Stimulated activated memory B cell treated with anti-CD40 and anti-IgM and Interleukin-4, amounts not matched to agents 10 μg/mL and 1 μg/mL and 100 μg/mL, for 72 hours (primary cell): Measurements from ENCODE around the gene SLC6A12.
A peak's percentile ranks its signal among the peaks of the same experiment; 100 is the strongest.

Source experiments
- ATAC-seq: fragments of 150-1000 bp; cut with Tn5 transposase; 2 replicates; pipeline ENCODE4 v1.10.0; 2021
- H3K27ac Mint-ChIP-seq: one replicate; pipeline ENCODE4 v1.8.0; 2022; ENCODE audit warnings: mild to moderate bottlenecking, mixed read lengths
- H3K27me3 Mint-ChIP-seq: one replicate; pipeline ENCODE4 v1.8.0; 2022; ENCODE audit warnings: mixed read lengths
- H3K36me3 Mint-ChIP-seq: one replicate; pipeline ENCODE4 v1.8.0; 2022; ENCODE audit warnings: mixed read lengths
- H3K4me1 Mint-ChIP-seq: one replicate; pipeline ENCODE4 v1.8.0; 2022; ENCODE audit warnings: mixed read lengths
- H3K4me3 Mint-ChIP-seq: one replicate; pipeline ENCODE4 v1.8.0; 2022; ENCODE audit warnings: mild to moderate bottlenecking, moderate library complexity, mixed read lengths
- H3K9me3 Mint-ChIP-seq: one replicate; pipeline ENCODE4 v1.8.0; 2022; ENCODE audit warnings: mixed read lengths

SLC6A12 gene

GRCh38 chr12:186006-186625, 27.8 kb downstream of the SLC6A12 start:
- H3K27me3 Mint-ChIP-seq = peaks cover 62% of the 10 kb centered on the region
- no peaks in the 10 kb centered on the region for H3K36me3 Mint-ChIP-seq
- H3K4me3 Mint-ChIP-seq = no peak overlapping the region
- no peaks in the 10 kb centered on the region for H3K4me1 Mint-ChIP-seq
- H3K27ac Mint-ChIP-seq = no peak overlapping the region
- H3K9me3 Mint-ChIP-seq = no peaks in the 10 kb centered on the region
- no peak for ATAC-seq

GRCh38 chr12:185576-185955, 28.4 kb downstream of the SLC6A12 start:
- H3K36me3 Mint-ChIP-seq = no peaks in the 10 kb centered on the region
- H3K4me1 Mint-ChIP-seq = peaks cover under 1% of the 10 kb centered on the region
- no peak for ATAC-seq
- H3K9me3 Mint-ChIP-seq = no peaks in the 10 kb centered on the region
- H3K4me3 Mint-ChIP-seq = no peak overlapping the region
- H3K27ac Mint-ChIP-seq = no peak overlapping the region
- H3K27me3 Mint-ChIP-seq = peaks cover 62% of the 10 kb centered on the region

DNA sequence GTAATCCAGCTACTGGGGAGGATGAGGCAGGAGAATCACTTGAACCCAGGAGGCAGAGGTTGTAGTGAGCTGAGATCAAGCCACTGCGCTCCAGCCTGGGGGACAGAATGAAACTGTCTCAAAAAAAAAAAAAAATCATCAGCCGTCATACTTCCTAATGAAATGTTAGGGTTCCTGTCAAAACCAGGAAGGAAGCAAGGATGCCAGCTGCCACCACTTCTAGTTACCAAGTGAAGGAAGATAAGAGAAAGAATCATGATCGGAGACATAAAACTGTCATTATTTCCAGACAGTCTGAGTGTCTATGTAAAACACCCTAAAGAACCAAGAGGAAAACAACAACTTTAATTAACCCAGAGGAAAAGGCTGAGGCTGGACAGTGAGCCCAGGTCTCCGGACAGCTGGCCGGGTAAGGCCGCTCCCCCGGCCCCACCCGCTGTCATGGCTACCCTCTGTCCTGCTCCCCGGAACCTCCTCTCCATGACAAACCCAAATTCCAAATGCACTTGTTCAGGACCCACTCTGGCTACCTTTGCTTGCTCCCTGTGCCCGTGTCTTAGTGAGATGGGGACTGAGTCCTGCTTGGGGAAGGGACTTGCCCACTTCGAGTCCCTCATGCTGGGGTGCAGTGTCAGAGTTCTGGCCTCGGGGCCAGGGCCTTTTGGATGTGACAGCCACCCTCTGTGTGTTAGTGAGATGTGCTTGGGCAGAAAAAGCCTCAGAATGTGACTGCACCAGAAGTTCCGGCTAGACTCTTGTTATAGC, 29.0 kb downstream of the SLC6A12 start:
- H3K4me1 Mint-ChIP-seq = peaks cover 6% of the 10 kb centered on the region
- no peak overlapping the region for H3K27ac Mint-ChIP-seq
- H3K4me3 Mint-ChIP-seq = no peak overlapping the region
- peaks cover 63% of the 10 kb centered on the region for H3K27me3 Mint-ChIP-seq
- H3K36me3 Mint-ChIP-seq = no peaks in the 10 kb centered on the region
- no peak for ATAC-seq
- H3K9me3 Mint-ChIP-seq = no peaks in the 10 kb centered on the region

DNA sequence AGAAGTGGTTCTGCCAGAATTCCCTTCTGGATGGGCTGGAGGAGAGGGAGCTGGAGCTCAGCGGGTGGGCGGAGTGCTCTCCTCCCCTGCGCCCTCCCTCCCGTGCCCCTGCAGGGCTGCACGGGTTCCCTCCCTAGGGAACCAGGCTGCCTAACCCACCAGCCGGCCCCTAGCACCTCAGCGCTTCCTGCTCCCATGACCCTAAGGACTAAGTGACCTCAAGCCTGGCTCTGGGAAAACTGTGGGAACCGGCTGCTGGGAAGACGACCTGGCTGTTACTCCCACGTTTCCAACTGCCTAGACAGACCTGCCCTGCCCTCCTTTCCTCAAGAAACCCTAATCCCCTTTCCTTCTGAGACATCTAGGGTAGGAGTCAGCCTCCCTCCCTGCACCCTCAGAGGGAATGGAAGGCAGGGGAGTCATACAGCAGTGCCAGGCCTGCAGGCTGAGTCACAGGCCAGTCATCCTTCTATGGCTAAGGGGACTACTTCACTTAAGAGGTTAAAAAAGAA, 31.5 kb downstream of the SLC6A12 start:
- peaks cover 8% of the 10 kb centered on the region for H3K4me1 Mint-ChIP-seq
- H3K36me3 Mint-ChIP-seq = no peaks in the 10 kb centered on the region
- peaks cover 70% of the 10 kb centered on the region for H3K27me3 Mint-ChIP-seq
- no peak overlapping the region for H3K4me3 Mint-ChIP-seq
- no peak for ATAC-seq
- H3K9me3 Mint-ChIP-seq = no peaks in the 10 kb centered on the region
- H3K27ac Mint-ChIP-seq = no peak overlapping the region

DNA sequence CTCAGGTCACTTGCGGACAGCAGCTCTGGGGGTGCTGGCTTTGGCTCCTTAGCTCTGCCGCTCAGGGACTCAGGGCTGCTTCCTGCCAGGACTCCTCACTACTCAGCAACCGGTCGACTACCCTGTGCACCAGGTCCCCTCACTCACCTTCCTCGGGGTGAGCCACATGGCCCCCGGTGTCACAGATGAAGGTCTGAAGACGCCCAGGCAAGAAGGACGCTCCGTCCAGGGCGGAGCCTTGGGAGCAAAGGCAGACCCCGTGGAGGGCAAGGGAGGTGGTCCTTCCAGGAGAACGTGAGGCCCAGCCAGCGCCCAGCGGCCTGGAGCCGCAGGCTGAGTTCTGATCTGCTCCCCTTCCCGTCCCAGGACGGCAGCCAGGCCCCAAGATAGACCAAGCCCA, 32.0 kb downstream of the SLC6A12 start:
- no peaks in the 10 kb centered on the region for H3K36me3 Mint-ChIP-seq
- ATAC-seq = no peak
- H3K9me3 Mint-ChIP-seq = no peaks in the 10 kb centered on the region
- peaks cover 8% of the 10 kb centered on the region for H3K4me1 Mint-ChIP-seq
- H3K27ac Mint-ChIP-seq = no peak overlapping the region
- no peak overlapping the region for H3K4me3 Mint-ChIP-seq
- peaks cover 70% of the 10 kb centered on the region for H3K27me3 Mint-ChIP-seq

DNA sequence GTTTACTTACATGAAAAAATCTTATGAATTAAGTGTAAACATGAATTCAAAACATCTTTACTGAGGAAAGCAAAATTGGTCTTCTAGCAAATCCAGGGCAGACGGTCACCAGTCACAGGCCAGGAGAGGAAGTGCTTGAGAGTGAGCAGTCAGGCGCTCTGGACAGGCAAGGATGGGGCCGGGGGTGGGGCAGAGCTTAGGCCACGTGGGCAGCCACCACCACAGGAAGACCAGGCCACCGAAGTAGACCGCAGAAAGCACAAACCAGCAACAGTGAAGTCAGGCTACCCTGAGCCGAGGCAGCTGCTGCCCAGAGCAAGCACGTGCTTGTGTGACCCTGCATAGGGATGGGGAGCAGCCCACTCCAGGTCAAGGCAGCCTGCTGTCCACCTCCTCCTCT, 33.5 kb downstream of the SLC6A12 start:
- H3K4me1 Mint-ChIP-seq = peaks cover 8% of the 10 kb centered on the region
- H3K4me3 Mint-ChIP-seq = no peak overlapping the region
- H3K27ac Mint-ChIP-seq = no peak overlapping the region
- no peaks in the 10 kb centered on the region for H3K36me3 Mint-ChIP-seq
- ATAC-seq = peak; percentile 44
- no peaks in the 10 kb centered on the region for H3K9me3 Mint-ChIP-seq
- peaks cover 60% of the 10 kb centered on the region for H3K27me3 Mint-ChIP-seq

DNA sequence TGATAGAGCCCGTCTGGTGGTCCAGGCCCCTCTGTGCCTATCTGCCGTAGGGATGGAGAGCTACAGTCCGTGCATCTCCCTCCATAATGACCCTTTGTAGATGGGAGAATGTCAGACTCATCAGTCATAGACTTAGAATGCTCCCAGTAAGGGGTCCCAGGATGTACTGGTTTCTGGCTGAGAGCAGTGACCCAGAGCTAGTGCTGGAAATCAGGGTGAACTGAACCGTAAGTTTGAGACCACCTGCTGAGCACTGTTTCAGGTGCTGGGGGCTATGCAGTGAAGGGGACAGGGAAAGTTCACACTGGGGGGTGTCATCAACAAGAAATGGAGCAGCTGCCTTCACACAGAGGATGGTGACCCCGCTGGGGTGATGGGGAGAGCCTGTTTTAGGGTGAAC, 34.1 kb downstream of the SLC6A12 start:
- Mint-ChIP-seq H3K4me1 (peaks cover 8% of the 10 kb centered on the region), H3K9me3 (no peaks in the 10 kb centered on the region), H3K4me3 (no peak overlapping the region), H3K27ac (no peak overlapping the region), H3K27me3 (peaks cover 62% of the 10 kb centered on the region), H3K36me3 (no peaks in the 10 kb centered on the region)
- no peak for ATAC-seq

DNA sequence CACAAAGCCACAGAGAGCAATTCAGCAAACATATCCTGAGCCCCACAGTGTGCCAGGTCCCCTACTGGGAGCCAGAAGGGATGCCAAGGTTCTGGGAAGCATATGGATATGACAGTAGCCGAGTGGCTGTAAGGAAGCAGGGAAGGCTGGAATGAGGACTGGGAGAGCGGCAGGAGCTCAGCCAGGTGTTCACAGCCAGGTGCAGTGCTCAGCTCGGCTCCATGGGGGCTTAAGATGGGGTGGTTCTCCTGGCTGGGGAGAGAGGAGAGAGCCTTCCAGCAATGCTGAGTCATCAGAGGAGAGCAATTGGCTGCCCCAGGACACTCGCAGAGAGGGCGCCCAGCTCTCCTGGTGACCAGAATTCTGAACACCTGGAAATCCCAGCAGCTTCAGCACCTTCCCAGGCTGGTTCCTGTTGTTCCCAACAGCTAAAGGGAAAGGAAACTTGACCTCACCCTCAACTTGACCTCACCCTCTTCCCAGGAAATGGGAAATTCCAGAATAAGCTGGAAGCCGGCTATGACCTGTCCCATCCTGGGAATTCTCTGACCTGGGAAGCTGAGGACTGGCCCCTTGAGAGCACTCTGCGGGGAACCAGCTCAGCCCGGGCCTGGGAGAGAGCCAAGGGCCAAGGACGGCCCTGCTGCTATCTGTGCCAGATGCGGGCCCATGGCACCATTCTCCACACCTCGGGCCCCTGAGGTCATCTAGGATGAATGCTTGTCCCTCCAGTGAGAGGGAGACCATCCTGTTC, 34.6 kb downstream of the SLC6A12 start:
- H3K27ac Mint-ChIP-seq = no peak overlapping the region
- no peak for ATAC-seq

DNA sequence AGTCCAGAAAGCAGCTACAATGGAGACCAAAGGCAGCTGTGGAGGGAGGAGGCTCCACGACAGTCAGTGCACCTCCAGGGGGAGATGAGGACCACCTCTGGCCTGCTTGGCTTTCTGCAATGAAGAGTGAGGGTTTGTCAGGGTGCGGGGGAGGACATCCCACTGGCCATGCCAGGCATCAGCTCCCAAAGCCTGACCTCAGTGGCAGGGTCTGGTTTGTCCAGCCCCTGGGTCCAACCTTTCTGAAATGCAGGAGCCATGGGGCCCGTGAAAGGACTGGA, 35.2 kb downstream of the SLC6A12 start:
- Mint-ChIP-seq H3K9me3 (no peaks in the 10 kb centered on the region), H3K27me3 (peaks cover 66% of the 10 kb centered on the region), H3K36me3 (no peaks in the 10 kb centered on the region), H3K4me3 (no peak overlapping the region), H3K27ac (no peak overlapping the region), H3K4me1 (peaks cover 8% of the 10 kb centered on the region)
- no peak for ATAC-seq

More for the DNA sequence above, 34.6 kb downstream of the SLC6A12 start:
- Mint-ChIP-seq H3K9me3 (no peaks in the 10 kb centered on the region), H3K36me3 (no peaks in the 10 kb centered on the region), H3K4me1 (peaks cover 8% of the 10 kb centered on the region), H3K4me3 (no peak overlapping the region), H3K27me3 (peaks cover 64% of the 10 kb centered on the region)

GRCh38 chr12:177980-178828, 35.8 kb downstream of the SLC6A12 start:
- no peak overlapping the region for H3K27ac Mint-ChIP-seq
- H3K27me3 Mint-ChIP-seq = peaks cover 66% of the 10 kb centered on the region
- H3K4me3 Mint-ChIP-seq = no peak overlapping the region
- H3K9me3 Mint-ChIP-seq = no peaks in the 10 kb centered on the region
- no peaks in the 10 kb centered on the region for H3K36me3 Mint-ChIP-seq
- H3K4me1 Mint-ChIP-seq = peaks cover 8% of the 10 kb centered on the region
- ATAC-seq = no peak

DNA sequence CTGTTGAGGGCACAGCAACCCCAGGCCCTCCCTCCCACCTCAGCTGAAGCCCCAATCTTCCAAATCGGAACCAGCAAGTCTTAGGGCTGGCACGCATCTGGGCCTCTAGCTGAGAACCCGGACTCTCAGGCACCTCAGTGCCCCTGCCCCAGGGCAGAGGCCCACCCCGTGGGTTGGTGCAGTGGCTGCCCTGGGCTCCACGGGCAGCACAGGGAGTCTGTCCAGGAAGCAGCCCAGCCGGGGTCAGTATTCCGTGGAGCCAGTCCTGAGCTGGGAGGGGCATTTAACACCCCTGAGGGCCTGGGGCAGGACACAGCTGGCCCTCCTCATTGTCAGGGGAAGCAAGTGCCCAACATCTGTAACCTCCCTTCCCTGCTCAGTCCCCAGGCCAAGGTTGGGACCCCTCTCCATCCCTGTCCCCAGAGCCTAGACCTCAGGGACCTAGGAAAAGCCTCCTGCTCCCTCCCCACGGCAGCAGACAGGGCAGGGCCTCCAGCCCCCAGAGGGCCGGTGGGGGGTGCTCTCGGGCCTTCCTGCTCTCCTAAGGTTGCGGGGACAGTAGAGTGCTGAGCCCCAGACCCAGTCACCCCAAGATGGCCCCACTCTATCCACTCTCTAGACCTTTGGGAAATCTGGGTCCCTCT, 36.5 kb downstream of the SLC6A12 start:
- H3K4me3 Mint-ChIP-seq = no peak overlapping the region
- H3K27ac Mint-ChIP-seq = no peak overlapping the region
- no peak for ATAC-seq
- H3K27me3 Mint-ChIP-seq = peaks cover 66% of the 10 kb centered on the region
- no peaks in the 10 kb centered on the region for H3K36me3 Mint-ChIP-seq
- peaks cover 8% of the 10 kb centered on the region for H3K4me1 Mint-ChIP-seq
- no peaks in the 10 kb centered on the region for H3K9me3 Mint-ChIP-seq

DNA sequence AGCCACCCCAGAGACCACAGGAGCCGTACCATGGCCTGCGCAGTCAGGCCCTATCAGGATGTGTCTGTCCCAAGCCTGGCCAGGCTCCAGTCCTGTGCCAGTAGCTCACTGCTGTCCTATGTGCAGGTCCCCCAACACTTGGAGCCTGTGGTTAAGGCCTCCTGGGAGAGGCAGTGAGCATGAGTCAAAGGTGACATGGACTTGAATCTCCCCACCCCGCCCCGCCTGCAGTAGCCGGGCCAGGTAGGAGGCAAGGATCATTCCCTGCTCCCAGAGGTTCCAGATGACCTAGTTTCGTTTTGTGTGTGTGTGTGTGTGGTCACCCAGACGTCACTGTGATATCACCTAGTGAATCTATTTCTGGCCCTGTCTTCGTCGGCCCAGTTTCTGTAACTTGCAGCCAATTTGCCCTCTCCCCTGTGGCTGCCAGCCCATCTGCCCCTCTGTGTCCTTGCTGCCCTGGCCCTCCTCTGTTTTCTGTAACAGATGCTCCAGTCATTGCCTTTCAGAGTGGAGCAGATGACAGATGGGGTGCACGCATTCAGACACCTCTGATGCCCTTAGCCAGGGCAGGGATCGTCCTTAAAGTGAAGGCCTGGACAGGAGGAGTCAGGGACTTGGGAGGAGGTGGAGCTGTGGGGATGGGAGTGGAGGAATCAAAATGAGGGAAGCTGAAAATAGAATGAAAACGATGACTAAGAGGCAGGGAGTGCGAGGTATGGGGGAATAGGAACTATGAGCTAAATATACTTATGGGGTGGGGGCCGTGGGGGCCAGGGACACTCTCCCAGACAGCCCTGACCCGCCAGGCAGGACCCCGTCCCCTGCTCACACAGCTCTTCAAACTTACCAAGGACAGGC, 37.4 kb downstream of the SLC6A12 start:
- H3K4me1 Mint-ChIP-seq = peaks cover 8% of the 10 kb centered on the region
- H3K27me3 Mint-ChIP-seq = peaks cover 66% of the 10 kb centered on the region
- no peak for ATAC-seq
- no peak overlapping the region for H3K27ac Mint-ChIP-seq
- H3K9me3 Mint-ChIP-seq = no peaks in the 10 kb centered on the region
- no peaks in the 10 kb centered on the region for H3K36me3 Mint-ChIP-seq
- no peak overlapping the region for H3K4me3 Mint-ChIP-seq

GRCh38 chr12:175759-176158, 38.2 kb downstream of the SLC6A12 start:
- Mint-ChIP-seq H3K27ac (no peak overlapping the region), H3K9me3 (no peaks in the 10 kb centered on the region), H3K4me1 (peaks cover 8% of the 10 kb centered on the region), H3K4me3 (no peak overlapping the region), H3K36me3 (no peaks in the 10 kb centered on the region), H3K27me3 (peaks cover 72% of the 10 kb centered on the region)
- ATAC-seq = no peak

DNA sequence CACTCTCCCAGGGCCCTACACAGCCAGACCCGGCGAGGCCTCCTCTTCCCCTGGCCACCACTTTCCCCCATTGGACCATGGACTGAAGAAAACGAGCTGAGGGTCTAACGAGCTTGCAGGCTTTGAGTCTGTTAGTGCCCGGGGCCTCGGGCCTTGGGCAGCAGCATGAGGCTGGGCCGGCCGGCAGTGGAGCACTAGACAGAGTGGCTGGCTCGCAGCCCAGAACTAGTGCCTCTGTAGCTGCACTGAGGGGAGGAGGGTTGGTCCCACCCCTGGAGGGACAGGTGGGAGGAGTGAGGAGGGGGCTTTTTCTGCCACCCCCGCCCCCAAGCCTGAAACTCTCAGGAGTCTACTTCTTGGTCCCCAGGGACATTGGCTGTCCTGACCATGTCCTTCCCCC, 38.7 kb downstream of the SLC6A12 start:
- H3K9me3 Mint-ChIP-seq = no peaks in the 10 kb centered on the region
- no peak overlapping the region for H3K4me3 Mint-ChIP-seq
- peaks cover 72% of the 10 kb centered on the region for H3K27me3 Mint-ChIP-seq
- H3K27ac Mint-ChIP-seq = no peak overlapping the region
- H3K4me1 Mint-ChIP-seq = peaks cover 5% of the 10 kb centered on the region
- ATAC-seq = no peak
- H3K36me3 Mint-ChIP-seq = no peaks in the 10 kb centered on the region
